Bronchial epithelial cell (primary cell): ENCODE data around the gene RPS19. TPM values are rescaled to one million over a fixed set of nuclear protein-coding genes. Genes with fewer than 3 reads are reported as not detected.

Experiments used
- DNase-seq: peaks from one replicate; pipeline ENCODE4 v3.0.0-alpha.2; 2010; ENCODE audit warnings: low read depth
- FAIRE-seq: peaks from 2 replicates; lab custom pipeline; 2011; peaks lifted over from hg19 to GRCh38; lab: Jason Lieb, UNC
- H3K27me3 ChIP-seq: 2 replicates; pipeline ENCODE4 v1.5.1; 2011; ENCODE audit warnings: low read length; ENCODE audit not compliant: control insufficient read depth, insufficient read depth
- H3K36me3 ChIP-seq: 2 replicates; pipeline ENCODE4 v1.5.1; 2011; ENCODE audit warnings: low read length; ENCODE audit not compliant: control insufficient read depth, insufficient read depth
- H3K4me3 ChIP-seq: 2 replicates; pipeline ENCODE4 v1.5.1; 2011; ENCODE audit warnings: mild to moderate bottlenecking, low read depth, low read length, control low read depth
- CTCF ChIP-seq: IDR thresholded peaks from 2 replicates; pipeline ENCODE4 v1.5.1; 2011; ENCODE audit warnings: mild to moderate bottlenecking, moderate library complexity, low read length, control low read depth, inconsistent platforms; ENCODE audit not compliant: insufficient read depth, severe bottlenecking
- total RNA-seq: library from RNA; depleted of rRNA; stranded (reverse); fragments of >200 nt; gene quantifications from 2 replicates; pipeline ENCODE4 v1.2.1, GENCODE V29; 2014

The RPS19 gene
- total RNA-seq, 1 donor from 2014 or later, result 2,277 TPM

GRCh38 chr19:41889896-41890295, 29.8 kb downstream of the RPS19 start:
- DNase-seq (no peak), FAIRE-seq (no peak)
- Histone ChIP-seq H3K36me3 (peaks cover 18% of the 10 kb centered on the region), H3K27me3 (no peaks in the 10 kb centered on the region), H3K4me3 (no peak overlapping the region)
- no peak for TF ChIP-seq CTCF

GRCh38 chr19:41890936-41891335, 30.9 kb downstream of the RPS19 start:
- FAIRE-seq (no peak), DNase-seq (no peak)
- Histone ChIP-seq H3K27me3 (no peaks in the 10 kb centered on the region), H3K36me3 (peaks cover 25% of the 10 kb centered on the region), H3K4me3 (no peak overlapping the region)
- no peak for TF ChIP-seq CTCF

- Histone ChIP-seq H3K36me3 (peaks cover 26% of the 10 kb centered on the region), H3K27me3 (no peaks in the 10 kb centered on the region), H3K4me3 (no peak overlapping the region)
- FAIRE-seq (no peak), DNase-seq (no peak)
- no peak for TF ChIP-seq CTCF
Measured at GRCh38 chr19:41892173-41892902, 32.3 kb downstream of the RPS19 start.

GRCh38 chr19:41893899-41894298, 33.8 kb downstream of the RPS19 start:
- H3K36me3 ChIP-seq, result peaks cover 28% of the 10 kb centered on the region
- H3K27me3 ChIP-seq, result no peaks in the 10 kb centered on the region
- no peak for DNase-seq
- FAIRE-seq, result no peak
- no peak for TF ChIP-seq CTCF
- H3K4me3 ChIP-seq, result no peak overlapping the region

DNA sequence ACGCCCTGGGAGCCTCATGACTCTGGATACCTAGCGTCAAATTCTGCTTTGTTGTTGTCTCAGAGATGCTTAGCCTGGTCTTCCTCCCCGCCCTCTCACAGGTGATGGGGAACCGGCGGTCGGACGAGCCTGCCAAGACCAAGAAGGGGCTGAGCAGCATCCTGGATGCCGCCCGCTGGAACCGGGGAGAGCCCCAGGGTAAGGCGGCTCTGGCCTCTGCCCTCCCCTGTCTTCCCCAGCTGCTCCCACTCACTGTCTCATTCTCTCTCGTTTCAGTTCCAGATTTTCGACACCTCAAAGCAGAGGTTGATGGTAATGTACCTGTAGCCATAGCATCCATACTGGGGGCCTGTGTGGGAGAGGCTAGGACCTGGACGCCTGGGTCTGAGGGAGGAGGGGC, 34.3 kb downstream of the RPS19 start:
- Histone ChIP-seq H3K36me3 (peaks cover 25% of the 10 kb centered on the region), H3K27me3 (no peaks in the 10 kb centered on the region), H3K4me3 (no peak overlapping the region)
- TF ChIP-seq CTCF, result no peak
- DNase-seq, result no peak
- FAIRE-seq, result no peak
